HG03025 (cell line): ENCODE measurements around the gene RPL10.

ENCODE experiments used
- ATAC-seq: cut with Tn5 transposase; IDR thresholded peaks from one replicate; pipeline ENCODE4 v1.9.1; 2021; ENCODE audit warnings: mild to moderate bottlenecking, moderate library complexity; ENCODE audit not compliant: unreplicated experiment, low FRiP score

Gene RPL10

DNA sequence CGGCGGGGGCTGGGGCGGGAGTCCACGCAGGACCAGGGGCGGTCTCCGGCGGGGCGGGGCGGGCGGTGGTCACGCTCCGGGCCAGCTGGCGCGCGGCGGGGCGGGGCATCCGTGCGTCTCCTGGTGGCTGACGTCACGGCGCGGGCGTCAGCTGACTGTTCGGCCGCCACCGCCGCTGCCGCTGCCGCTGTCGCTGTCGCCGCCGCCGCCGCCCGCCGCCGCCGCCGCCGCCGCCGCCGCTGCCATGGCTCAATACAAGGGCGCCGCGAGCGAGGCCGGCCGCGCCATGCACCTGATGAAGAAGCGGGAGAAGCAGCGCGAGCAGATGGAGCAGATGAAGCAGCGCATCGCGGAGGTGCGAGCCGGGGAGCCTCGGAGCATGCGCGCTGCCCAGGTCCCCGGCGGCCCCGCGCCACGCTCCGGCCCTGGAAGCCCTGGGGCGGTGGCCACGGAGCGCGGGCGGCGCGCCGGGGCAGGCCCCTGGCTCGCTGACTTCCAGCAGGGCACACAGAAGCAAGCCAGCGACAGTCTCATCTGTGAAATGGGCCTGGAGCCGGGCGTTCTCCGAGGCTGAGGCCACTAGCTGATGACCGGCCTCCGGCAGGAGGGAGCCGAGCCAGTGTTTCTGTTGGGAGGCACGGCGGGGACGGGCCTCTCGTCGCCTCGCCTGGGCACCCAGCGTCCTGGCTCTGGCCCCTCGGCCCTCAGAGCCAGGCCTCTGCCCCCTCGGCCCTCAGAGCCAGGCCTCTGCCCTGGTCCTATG is 46.0 kb downstream of the RPL10 start, which contains the start of gene FAM50A:
FAM50A (plus strand) TSS at position 150 of the 763 bp plus-strand sequence; CDS start at position 245, 95 bp downstream.
- peak; percentile 51 for ATAC-seq

DNA sequence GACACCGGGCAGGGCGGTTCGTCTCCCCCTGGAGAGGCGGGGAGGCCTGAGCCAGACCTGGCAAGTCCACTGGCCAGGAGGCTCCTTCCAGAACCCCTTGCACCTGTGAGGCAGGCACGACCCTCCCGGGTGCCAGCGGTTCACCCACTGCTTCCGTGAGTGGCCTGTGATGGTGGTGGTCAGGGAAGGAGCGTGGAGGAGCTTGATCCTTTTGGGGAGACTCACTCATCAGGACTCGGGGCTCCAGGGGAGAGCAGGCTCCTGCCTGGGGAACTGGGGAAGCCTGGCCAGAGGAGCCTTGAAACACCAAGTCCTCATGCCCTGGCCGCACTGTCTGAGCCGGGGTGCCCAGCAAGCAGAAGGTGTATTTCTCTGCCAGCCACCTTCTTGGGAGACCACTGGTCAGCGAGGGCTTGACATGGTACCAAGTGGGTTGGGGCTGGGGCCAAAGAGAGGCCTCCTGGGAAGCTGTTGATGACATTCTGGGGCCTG is 46.6 kb downstream of the RPL10 start:
- ATAC-seq = no peak

DNA sequence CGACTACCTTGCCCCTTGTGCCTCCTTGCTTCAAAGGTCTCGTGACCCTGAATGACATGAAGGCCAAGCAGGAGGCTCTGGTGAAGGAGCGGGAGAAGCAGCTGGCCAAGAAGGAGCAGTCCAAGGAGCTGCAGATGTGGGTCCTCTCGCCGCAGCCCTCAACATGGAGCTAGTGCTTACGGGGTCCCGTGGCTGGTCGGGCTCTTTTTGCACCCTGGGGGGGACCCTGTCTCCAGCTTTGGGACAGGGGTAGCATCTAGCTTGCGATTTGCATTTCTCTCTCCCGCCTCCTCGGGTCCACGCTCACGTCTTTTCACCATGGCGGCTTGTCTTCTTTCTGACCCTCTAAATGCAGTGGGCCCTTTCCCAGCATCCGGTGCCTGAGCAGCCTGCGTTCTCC is 47.6 kb downstream of the RPL10 start:
- no peak for ATAC-seq

DNA sequence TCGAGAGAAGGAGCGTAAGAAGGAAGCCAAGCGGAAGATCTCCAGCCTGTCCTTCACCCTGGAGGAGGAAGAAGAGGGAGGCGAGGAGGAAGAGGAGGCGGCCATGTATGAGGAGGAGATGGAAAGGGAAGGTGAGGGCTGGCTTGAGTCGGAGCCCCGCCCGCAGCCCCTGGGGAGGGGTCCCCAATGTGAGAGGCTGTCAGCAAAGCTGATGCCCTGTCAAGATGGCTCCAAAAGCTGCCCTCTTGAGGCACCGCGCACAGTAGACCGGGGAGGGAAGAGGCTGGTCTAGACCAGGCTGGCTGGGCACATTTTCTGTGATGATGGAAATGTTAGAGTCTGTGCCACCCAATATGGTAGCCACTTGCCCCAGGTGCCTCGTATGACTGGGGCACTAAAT is 48.3 kb downstream of the RPL10 start:
- ATAC-seq = no peak

DNA sequence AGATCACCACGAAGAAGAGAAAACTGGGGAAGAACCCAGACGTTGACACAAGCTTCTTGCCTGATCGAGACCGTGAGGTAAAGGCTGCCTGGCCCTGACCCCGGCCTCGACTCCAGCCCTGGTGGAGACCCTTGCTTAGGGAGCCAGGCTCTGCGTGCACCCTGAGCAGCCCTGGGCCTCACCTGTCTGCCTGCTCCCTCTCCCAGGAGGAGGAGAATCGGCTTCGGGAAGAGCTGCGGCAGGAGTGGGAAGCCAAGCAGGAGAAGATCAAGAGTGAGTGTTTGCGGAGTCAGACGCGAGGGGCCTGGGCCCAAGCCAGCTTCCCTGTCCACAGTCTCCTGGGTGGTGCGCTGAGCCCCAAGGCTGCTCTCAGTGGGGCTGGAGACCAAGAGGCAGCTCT is 50.3 kb downstream of the RPL10 start:
- ATAC-seq = no peak

DNA sequence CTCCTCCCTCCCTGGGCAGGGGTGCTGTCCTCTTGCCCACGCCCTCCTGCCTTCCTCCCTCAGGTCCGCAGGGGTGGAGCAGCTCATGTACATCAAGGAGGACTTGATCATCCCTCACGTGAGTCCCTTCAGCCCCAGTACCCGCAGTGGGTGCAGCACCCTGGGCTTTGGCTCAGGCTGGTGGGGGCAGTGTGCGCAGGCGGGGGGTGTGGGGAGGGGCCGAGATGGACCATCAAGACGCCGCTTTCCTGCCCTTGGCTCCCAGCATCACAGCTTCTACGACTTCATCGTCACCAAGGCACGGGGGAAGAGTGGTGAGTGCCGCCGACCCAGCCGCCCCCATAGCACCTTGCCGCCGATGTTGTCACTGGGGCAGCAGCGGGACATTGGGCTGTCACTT is 51.4 kb downstream of the RPL10 start:
- no peak for ATAC-seq

DNA sequence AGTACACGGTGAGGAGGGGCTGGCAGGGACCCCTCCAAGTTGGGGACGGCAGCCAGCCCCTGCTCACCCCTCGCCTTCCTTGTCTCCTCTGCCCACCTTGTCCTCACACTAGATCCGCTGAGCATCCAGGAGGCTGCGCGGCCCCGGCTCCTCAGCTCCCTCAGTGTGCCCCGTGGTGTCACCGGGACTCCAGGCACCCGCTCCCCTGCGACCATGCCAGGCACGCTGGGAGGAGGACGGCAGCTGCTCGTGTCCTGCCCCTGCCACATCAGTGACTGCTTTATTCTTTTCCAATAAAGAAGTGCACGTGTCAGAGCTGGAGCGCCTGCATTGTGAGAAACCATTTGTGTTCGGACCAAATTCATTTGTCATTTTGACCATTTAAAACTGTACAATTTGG is 52.1 kb downstream of the RPL10 start:
- ATAC-seq = no peak
